SKM-1 (cell line): ENCODE measurements around the gene SLC36A4.
A peak's percentile ranks its signal among the peaks of the same experiment; 100 is the strongest.
"Not testable (repeated sequence)": the region's sequence is repeated elsewhere in the genome, so short reads cannot be mapped to it uniquely, and the experiment has no call there.

ENCODE experiments used
- DNase-seq: peaks from one replicate; lab custom pipeline; 2025; ENCODE audit not compliant: unreplicated experiment; lab: John Stamatoyannopoulos, UW

Gene SLC36A4

GRCh38 chr11:93197380-93198214 is at the start of gene SLC36A4:
Gene SLC36A4, minus strand, starts transcription at chr11:93197991. Its CDS starts 159 bp downstream, at chr11:93197832.
- peak; percentile 78 for DNase-seq

GRCh38 chr11:93246790-93247189 is 49.0 kb upstream of the SLC36A4 start:
- DNase-seq = not testable (repeated sequence)

- DNase-seq = no peak
These were observed 46.2 kb upstream of the SLC36A4 start for GRCh38 chr11:93244018-93244417.

GRCh38 chr11:93239966-93240365 is 42.2 kb upstream of the SLC36A4 start:
- no peak for DNase-seq

GRCh38 chr11:93238956-93239355 is 41.2 kb upstream of the SLC36A4 start:
- no peak for DNase-seq

GRCh38 chr11:93236741-93237675 is 39.2 kb upstream of the SLC36A4 start:
- peak; percentile 34 for DNase-seq

GRCh38 chr11:93234602-93235207 is 36.9 kb upstream of the SLC36A4 start:
- DNase-seq = peak; percentile 64

GRCh38 chr11:93229876-93230275 is 32.1 kb upstream of the SLC36A4 start:
- DNase-seq = no peak

GRCh38 chr11:93225662-93226061 is 27.9 kb upstream of the SLC36A4 start:
- DNase-seq = no peak

- no peak for DNase-seq
These were observed 23.7 kb upstream of the SLC36A4 start for GRCh38 chr11:93221539-93221938.

GRCh38 chr11:93220078-93220477 is 22.3 kb upstream of the SLC36A4 start:
- DNase-seq = no peak

- no peak for DNase-seq
These were observed 21.6 kb upstream of the SLC36A4 start for GRCh38 chr11:93219440-93219839.

GRCh38 chr11:93216511-93217101 is 18.8 kb upstream of the SLC36A4 start:
- DNase-seq = no peak

- DNase-seq = no peak
These were observed 15.8 kb upstream of the SLC36A4 start for GRCh38 chr11:93213622-93214021.

- no peak for DNase-seq
These were observed 14.3 kb upstream of the SLC36A4 start for GRCh38 chr11:93212094-93212493.

- peak; percentile 26 for DNase-seq
These were observed 11.7 kb upstream of the SLC36A4 start for GRCh38 chr11:93209466-93209865.

GRCh38 chr11:93208663-93209270 is 11.0 kb upstream of the SLC36A4 start:
- no peak for DNase-seq

- DNase-seq = peak; percentile 87
These were observed 1.8 kb upstream of the SLC36A4 start for GRCh38 chr11:93199616-93200015.

- no peak for DNase-seq
These were observed 539 bp upstream of the SLC36A4 start for GRCh38 chr11:93198215-93198845.

- no peak for DNase-seq
These were observed 893 bp downstream of the SLC36A4 start for GRCh38 chr11:93196816-93197379.
